ENCODE results near the gene SEC24C. TPM values are rescaled to one million over a fixed set of nuclear protein-coding genes. Genes with fewer than 3 reads are reported as not detected.

Gene SEC24C
- total RNA-seq, 1 donor from 2014 or later: 99.0 TPM

GRCh38 chr10:73797324-73798025 lies 53.3 kb downstream of the SEC24C start:
- H3K27ac Mint-ChIP-seq (ENCODE audit: unreplicated experiment): no peak overlapping the region

GRCh38 chr10:73798087-73798486 lies 53.9 kb downstream of the SEC24C start:
- no peak overlapping the region for H3K27ac Mint-ChIP-seq (ENCODE audit: unreplicated experiment)
- no peaks in the 10 kb centered on the region for H3K9me3 Mint-ChIP-seq (ENCODE audit: unreplicated experiment)
- H3K4me2 ChIP-seq (ENCODE audit: low read length): no peak overlapping the region
- H3K4me3 ChIP-seq (ENCODE audit: insufficient read depth, low read depth, low read length): no peak overlapping the region
- H3K9me3 ChIP-seq (ENCODE audit: insufficient read depth, low read depth, low read length): no peaks in the 10 kb centered on the region
- H3K4me3 Mint-ChIP-seq (ENCODE audit: unreplicated experiment): no peak overlapping the region
- H3K27ac ChIP-seq (ENCODE audit: low read depth, low read length): no peak overlapping the region
- H3K4me1 ChIP-seq (ENCODE audit: insufficient read depth, low read length): no peaks in the 10 kb centered on the region
- peaks cover 46% of the 10 kb centered on the region for H3K36me3 ChIP-seq (ENCODE audit: insufficient read depth, low read length)
- FAIRE-seq (no peak), DNase-seq (ENCODE audit: low read depth) (no peak)
- H2AFZ ChIP-seq (ENCODE audit: low read depth, low read length): no peak overlapping the region
- H3K9ac ChIP-seq (ENCODE audit: low read length): no peak overlapping the region
- H3K36me3 Mint-ChIP-seq (ENCODE audit: low read depth, unreplicated experiment): peaks cover 35% of the 10 kb centered on the region
- H3K4me1 Mint-ChIP-seq (ENCODE audit: low read depth, unreplicated experiment): no peaks in the 10 kb centered on the region
- H4K20me1 ChIP-seq (ENCODE audit: insufficient read depth, low read length): peaks cover 28% of the 10 kb centered on the region
- no peaks in the 10 kb centered on the region for H3K27me3 Mint-ChIP-seq (ENCODE audit: low read depth, unreplicated experiment)
- TF ChIP-seq EZH2 (IDR thresholded peaks at IDR 0.05; ENCODE audit: insufficient read depth, low read length): no peak
- TF ChIP-seq, protein P1, sequence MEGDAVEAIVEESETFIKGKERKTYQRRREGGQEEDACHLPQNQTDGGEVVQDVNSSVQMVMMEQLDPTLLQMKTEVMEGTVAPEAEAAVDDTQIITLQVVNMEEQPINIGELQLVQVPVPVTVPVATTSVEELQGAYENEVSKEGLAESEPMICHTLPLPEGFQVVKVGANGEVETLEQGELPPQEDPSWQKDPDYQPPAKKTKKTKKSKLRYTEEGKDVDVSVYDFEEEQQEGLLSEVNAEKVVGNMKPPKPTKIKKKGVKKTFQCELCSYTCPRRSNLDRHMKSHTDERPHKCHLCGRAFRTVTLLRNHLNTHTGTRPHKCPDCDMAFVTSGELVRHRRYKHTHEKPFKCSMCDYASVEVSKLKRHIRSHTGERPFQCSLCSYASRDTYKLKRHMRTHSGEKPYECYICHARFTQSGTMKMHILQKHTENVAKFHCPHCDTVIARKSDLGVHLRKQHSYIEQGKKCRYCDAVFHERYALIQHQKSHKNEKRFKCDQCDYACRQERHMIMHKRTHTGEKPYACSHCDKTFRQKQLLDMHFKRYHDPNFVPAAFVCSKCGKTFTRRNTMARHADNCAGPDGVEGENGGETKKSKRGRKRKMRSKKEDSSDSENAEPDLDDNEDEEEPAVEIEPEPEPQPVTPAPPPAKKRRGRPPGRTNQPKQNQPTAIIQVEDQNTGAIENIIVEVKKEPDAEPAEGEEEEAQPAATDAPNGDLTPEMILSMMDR (IDR thresholded peaks at IDR 0.05; ENCODE audit: insufficient read depth, low read depth, low read length): no peak
- no peaks in the 10 kb centered on the region for H3K27me3 ChIP-seq (ENCODE audit: insufficient read depth, low read length)
- H3K79me2 ChIP-seq (ENCODE audit: insufficient read depth, low read length): no peaks in the 10 kb centered on the region

More at GRCh38 chr10:73797324-73798025, 53.3 kb downstream of the SEC24C start:
- TF ChIP-seq, protein P1 (IDR thresholded peaks at IDR 0.05; ENCODE audit: insufficient read depth, low read depth, low read length): no peak
- TF ChIP-seq EZH2 (IDR thresholded peaks at IDR 0.05; ENCODE audit: insufficient read depth, low read length): no peak
- no peaks in the 10 kb centered on the region for H3K79me2 ChIP-seq (ENCODE audit: insufficient read depth, low read length)
- no peaks in the 10 kb centered on the region for H3K27me3 ChIP-seq (ENCODE audit: insufficient read depth, low read length)
- H3K9me3 ChIP-seq (ENCODE audit: insufficient read depth, low read depth, low read length): no peaks in the 10 kb centered on the region
- no peak overlapping the region for H3K27ac ChIP-seq (ENCODE audit: low read depth, low read length)
- peaks cover 29% of the 10 kb centered on the region for H4K20me1 ChIP-seq (ENCODE audit: insufficient read depth, low read length)
- H3K4me3 ChIP-seq (ENCODE audit: insufficient read depth, low read depth, low read length): no peak overlapping the region
- Mint-ChIP-seq H3K9me3 (ENCODE audit: unreplicated experiment) (no peaks in the 10 kb centered on the region), H3K36me3 (ENCODE audit: low read depth, unreplicated experiment) (peaks cover 33% of the 10 kb centered on the region), H3K27me3 (ENCODE audit: low read depth, unreplicated experiment) (no peaks in the 10 kb centered on the region), H3K4me3 (ENCODE audit: unreplicated experiment) (no peak overlapping the region), H3K4me1 (ENCODE audit: low read depth, unreplicated experiment) (no peaks in the 10 kb centered on the region)
- FAIRE-seq (no peak), DNase-seq (ENCODE audit: low read depth) (no peak)
- H3K4me1 ChIP-seq (ENCODE audit: insufficient read depth, low read length): no peaks in the 10 kb centered on the region
- no peak overlapping the region for H2AFZ ChIP-seq (ENCODE audit: low read depth, low read length)
- peaks cover 49% of the 10 kb centered on the region for H3K36me3 ChIP-seq (ENCODE audit: insufficient read depth, low read length)
- H3K9ac ChIP-seq (ENCODE audit: low read length): no peak overlapping the region
- no peak overlapping the region for H3K4me2 ChIP-seq (ENCODE audit: low read length)

DNA sequence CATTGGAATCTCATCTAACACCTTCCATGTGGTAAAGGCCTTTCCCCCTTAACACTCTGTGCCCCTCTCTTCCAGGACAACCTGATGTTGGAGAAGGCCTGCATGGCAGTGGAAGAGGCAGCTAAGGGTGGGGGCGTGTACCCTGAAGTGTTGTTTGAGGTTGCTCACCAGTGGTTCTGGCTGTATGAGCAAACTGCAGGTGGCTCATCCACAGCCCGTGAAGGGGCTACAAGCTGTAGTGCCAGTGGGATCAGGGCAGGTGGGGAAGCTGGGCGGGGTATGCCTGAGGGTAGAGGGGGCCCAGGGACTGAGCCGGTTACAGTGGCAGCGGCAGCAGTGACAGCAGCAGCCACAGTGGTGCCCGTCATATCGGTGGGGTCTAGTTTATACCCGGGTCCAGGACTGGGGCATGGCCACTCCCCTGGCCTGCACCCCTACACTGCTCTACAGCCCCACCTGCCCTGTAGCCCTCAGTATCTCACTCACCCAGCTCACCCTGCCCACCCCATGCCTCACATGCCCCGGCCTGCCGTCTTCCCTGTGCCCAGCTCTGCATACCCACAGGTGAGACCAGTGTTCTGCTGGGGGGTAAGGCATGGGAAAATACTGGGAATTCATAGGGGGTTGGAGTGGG lies 54.9 kb downstream of the SEC24C start:
- no peaks in the 10 kb centered on the region for H3K9me3 ChIP-seq (ENCODE audit: insufficient read depth, low read depth, low read length)
- no peaks in the 10 kb centered on the region for H3K4me1 ChIP-seq (ENCODE audit: insufficient read depth, low read length)
- H4K20me1 ChIP-seq (ENCODE audit: insufficient read depth, low read length): peaks cover 34% of the 10 kb centered on the region
- Mint-ChIP-seq H3K27me3 (ENCODE audit: low read depth, unreplicated experiment) (no peaks in the 10 kb centered on the region), H3K36me3 (ENCODE audit: low read depth, unreplicated experiment) (peaks cover 36% of the 10 kb centered on the region), H3K4me3 (ENCODE audit: unreplicated experiment) (no peak overlapping the region), H3K4me1 (ENCODE audit: low read depth, unreplicated experiment) (peaks cover 5% of the 10 kb centered on the region), H3K9me3 (ENCODE audit: unreplicated experiment) (no peaks in the 10 kb centered on the region), H3K27ac (ENCODE audit: unreplicated experiment) (no peak overlapping the region)
- H3K4me2 ChIP-seq (ENCODE audit: low read length): no peak overlapping the region
- DNase-seq (ENCODE audit: low read depth): no peak
- H3K36me3 ChIP-seq (ENCODE audit: insufficient read depth, low read length): peaks cover 42% of the 10 kb centered on the region
- no peak overlapping the region for H3K27ac ChIP-seq (ENCODE audit: low read depth, low read length)
- H3K4me3 ChIP-seq (ENCODE audit: insufficient read depth, low read depth, low read length): no peak overlapping the region
- no peak overlapping the region for H3K9ac ChIP-seq (ENCODE audit: low read length)
- FAIRE-seq: no peak
- H3K27me3 ChIP-seq (ENCODE audit: insufficient read depth, low read length): no peaks in the 10 kb centered on the region
- no peak for TF ChIP-seq EZH2 (IDR thresholded peaks at IDR 0.05; ENCODE audit: insufficient read depth, low read length)
- TF ChIP-seq, protein P1 (IDR thresholded peaks at IDR 0.05; ENCODE audit: insufficient read depth, low read depth, low read length): no peak
- no peaks in the 10 kb centered on the region for H3K79me2 ChIP-seq (ENCODE audit: insufficient read depth, low read length)
- H2AFZ ChIP-seq (ENCODE audit: low read depth, low read length): no peak overlapping the region

Data from astrocyte (in vitro differentiated cells and primary cell).